Peyer's patch (tissue), 4 donors: ENCODE results near the gene SLC23A2. TPM values are rescaled to one million over a fixed set of nuclear protein-coding genes. Genes with fewer than 3 reads are reported as not detected.

Experiments used
- DNase-seq, 3 donors: peaks; one replicate each; pipeline ENCODE4 v3.0.0-alpha.2; 2017 to 2019
- H3K27ac ChIP-seq, 4 donors: fragments of 200-600 bp; sonication (generic); one replicate each; pipeline ENCODE4 v1.5.1; 2016 to 2019
- H3K27me3 ChIP-seq, 2 donors: fragments of 200-600 bp; sonication (generic); one replicate each; pipeline ENCODE4 v1.5.1; 2019
- H3K36me3 ChIP-seq, 3 donors: fragments of 200-600 bp; sonication (generic); one replicate each; pipeline ENCODE4 v1.5.1; 2016 to 2019
- H3K4me1 ChIP-seq, 4 donors: fragments of 200-600 bp; sonication (generic); one replicate each; pipeline ENCODE4 v1.5.1; 2016 to 2019
- H3K4me3 ChIP-seq, 4 donors: fragments of 200-600 bp; sonication (generic); 1 replicate in 3 of 4; 2 replicates in 1 of 4; pipeline ENCODE4 v1.5.1; 2016 to 2019; ENCODE audit warnings: mild to moderate bottlenecking in 1 of 4
- H3K9me3 ChIP-seq, 4 donors: fragments of 200-600 bp; sonication (generic); one replicate each; pipeline ENCODE4 v1.5.1; 2016 to 2019; ENCODE audit warnings: mild to moderate bottlenecking in 1 of 4
- CTCF ChIP-seq, 6 experiments: fragments of 450-650 bp in 4 of 6; fragments of 200-600 bp in 2 of 6; sonication (generic) in 1 of 6; IDR thresholded peaks; one replicate each; pipeline ENCODE4 v1.5.1; 2017 to 2019; ENCODE audit warnings: antibody characterized with exemption in 6 of 6, mild to moderate bottlenecking in 3 of 6, moderate library complexity in 1 of 6
- POLR2A ChIP-seq, 2 donors: fragments of 450-650 bp; IDR thresholded peaks; one replicate each; pipeline ENCODE4 v1.5.1; 2017; ENCODE audit warnings: antibody characterized with exemption in 2 of 2, mild to moderate bottlenecking in 2 of 2, moderate library complexity in 2 of 2
- total RNA-seq, 4 donors: library from RNA; depleted of rRNA; stranded (reverse); fragments of >200 nt; gene quantifications; one replicate each; pipeline ENCODE4 v1.1.0, GENCODE V29; 2016

SLC23A2 gene
- total RNA-seq, result 10 to 100 TPM in 3 of 4 donors, 1 to 10 TPM in 1; 4.2 to 18.2 (median 11.0) TPM

- peaks cover 0 to 18% (median 9%) of the 10 kb centered on the region in 4 donors for H3K4me1 ChIP-seq
These were observed at the start of gene SLC23A2 for GRCh38 chr20:5001174-5002076. Gene SLC23A2, minus strand, starts transcription at chr20:5001510. Its CDS starts 68,948 bp downstream, at chr20:4932562.

GRCh38 chr20:5046656-5047339 lies 45.5 kb upstream of the SLC23A2 start:
- Histone ChIP-seq H3K36me3 (no peaks in the 10 kb centered on the region), H3K9me3 (no peaks in the 10 kb centered on the region), H3K4me3 (no peak overlapping the region), H3K27me3 (no peaks in the 10 kb centered on the region), H3K4me1 (no peaks in the 10 kb centered on the region), H3K27ac (no peak overlapping the region)
- no peak for TF ChIP-seq POLR2A (IDR thresholded peaks at IDR 0.05)
- TF ChIP-seq CTCF (IDR thresholded peaks at IDR 0.05), result no peak
- no peak for DNase-seq

More at GRCh38 chr20:5001174-5002076, at the start of gene SLC23A2:
- H3K27me3 ChIP-seq, result no peaks in the 10 kb centered on the region
- H3K36me3 ChIP-seq, result no peaks in the 10 kb centered on the region
- TF ChIP-seq POLR2A (IDR thresholded peaks at IDR 0.05) (no peak), CTCF (IDR thresholded peaks at IDR 0.05) (no peak)
- peak within 1 kb of the TSS; percentile 75 to 96 (median 88) for H3K4me3 ChIP-seq
- DNase-seq, result peak; percentile 62 to 73 (median 64)
- no peaks in the 10 kb centered on the region for H3K9me3 ChIP-seq
- H3K27ac ChIP-seq, result peak within 1 kb of the TSS in 3 of 4 donors; percentile 37 to 84 (median 54)

GRCh38 chr20:5045906-5046305 lies 44.6 kb upstream of the SLC23A2 start:
- Histone ChIP-seq H3K27me3 (no peaks in the 10 kb centered on the region), H3K27ac (no peak overlapping the region), H3K4me1 (no peaks in the 10 kb centered on the region), H3K9me3 (no peaks in the 10 kb centered on the region), H3K36me3 (no peaks in the 10 kb centered on the region), H3K4me3 (no peak overlapping the region)
- DNase-seq, result no peak
- no peak for TF ChIP-seq CTCF (IDR thresholded peaks at IDR 0.05)
- TF ChIP-seq POLR2A (IDR thresholded peaks at IDR 0.05), result no peak

GRCh38 chr20:5044075-5044620 lies 42.8 kb upstream of the SLC23A2 start:
- Histone ChIP-seq H3K36me3 (no peaks in the 10 kb centered on the region), H3K4me3 (no peak overlapping the region), H3K9me3 (no peaks in the 10 kb centered on the region), H3K4me1 (no peaks in the 10 kb centered on the region), H3K27me3 (no peaks in the 10 kb centered on the region), H3K27ac (no peak overlapping the region)
- TF ChIP-seq CTCF (IDR thresholded peaks at IDR 0.05) (no peak), POLR2A (IDR thresholded peaks at IDR 0.05) (no peak)
- DNase-seq, result no peak

GRCh38 chr20:5041433-5041832 lies 40.1 kb upstream of the SLC23A2 start:
- DNase-seq, result no peak
- Histone ChIP-seq H3K9me3 (no peaks in the 10 kb centered on the region), H3K4me3 (no peak overlapping the region), H3K27me3 (no peaks in the 10 kb centered on the region), H3K4me1 (no peaks in the 10 kb centered on the region), H3K36me3 (no peaks in the 10 kb centered on the region), H3K27ac (no peak overlapping the region)
- TF ChIP-seq CTCF (IDR thresholded peaks at IDR 0.05), result no peak
- TF ChIP-seq POLR2A (IDR thresholded peaks at IDR 0.05), result no peak
